T-helper 1 cell (primary cell): ENCODE measurements around the gene PRR33.

Source experiments
- DNase-seq, 5 donors: peaks; one replicate each; pipeline ENCODE4 v3.0.0-alpha.2; 2012 to 2020

PRR33 gene

GRCh38 chr11:1927848-1928469 lies 36.3 kb upstream of the PRR33 start:
- no peak for DNase-seq

- no peak for DNase-seq
Measured at GRCh38 chr11:1927026-1927847, 35.5 kb upstream of the PRR33 start.

- DNase-seq: no peak
Measured at GRCh38 chr11:1926156-1927025, 34.7 kb upstream of the PRR33 start.

GRCh38 chr11:1925373-1926155 lies 33.9 kb upstream of the PRR33 start:
- DNase-seq: no peak

- DNase-seq: no peak
Measured at GRCh38 chr11:1924646-1925372, 33.1 kb upstream of the PRR33 start.

GRCh38 chr11:1924181-1924580 lies 32.5 kb upstream of the PRR33 start:
- DNase-seq: no peak

- DNase-seq: no peak
Measured at GRCh38 chr11:1923201-1923956, 31.7 kb upstream of the PRR33 start.

- DNase-seq: no peak
Measured at GRCh38 chr11:1922481-1923081, 30.9 kb upstream of the PRR33 start.

- no peak for DNase-seq
Measured at GRCh38 chr11:1921574-1922141, 30.0 kb upstream of the PRR33 start.

GRCh38 chr11:1920909-1921573 lies 29.3 kb upstream of the PRR33 start:
- DNase-seq: no peak

GRCh38 chr11:1920128-1920908 lies 28.6 kb upstream of the PRR33 start:
- no peak for DNase-seq

GRCh38 chr11:1919391-1920127 lies 27.9 kb upstream of the PRR33 start, which contains the start of gene TNNT3:
TSS of gene TNNT3 (plus strand) at chr11:1919703. CDS start at chr11:1922875, 3,172 bp downstream.
- no peak for DNase-seq

GRCh38 chr11:1918436-1919315 lies 27.0 kb upstream of the PRR33 start:
- DNase-seq: no peak

GRCh38 chr11:1917523-1918435 lies 26.1 kb upstream of the PRR33 start:
- DNase-seq: no peak

- DNase-seq: no peak
Measured at GRCh38 chr11:1916986-1917522, 25.4 kb upstream of the PRR33 start.
